Fibroblast of villous mesenchyme (primary cell): ENCODE data around the gene RASSF4. TPM values are rescaled to one million over a fixed set of nuclear protein-coding genes. Genes with fewer than 3 reads are reported as not detected.

ENCODE experiments used
- DNase-seq: peaks from one replicate; pipeline ENCODE4 v3.0.0-alpha.2; 2010; ENCODE audit warnings: low read depth
- H3K4me3 ChIP-seq: 2 replicates; pipeline ENCODE4 v1.5.1; 2011; ENCODE audit warnings: low read depth, mild to moderate bottlenecking, low read length
- CTCF ChIP-seq: IDR thresholded peaks from 2 replicates; pipeline ENCODE4 v1.5.1; 2012; ENCODE audit warnings: low read depth, mild to moderate bottlenecking, low read length; ENCODE audit not compliant: insufficient read depth
- total RNA-seq: library from RNA; depleted of rRNA; stranded (reverse); fragments of >200 nt; gene quantifications from 2 replicates; pipeline ENCODE4 v1.2.3, GENCODE V29; 2012

Gene RASSF4
- total RNA-seq, 1 donor: 6.0 TPM

GRCh38 chr10:44936314-44936975, 23.2 kb upstream of the RASSF4 start:
- no peak overlapping the region for H3K4me3 ChIP-seq
- DNase-seq: no peak
- TF ChIP-seq CTCF: no peak

GRCh38 chr10:44937196-44938005, 22.2 kb upstream of the RASSF4 start:
- H3K4me3 ChIP-seq: no peak overlapping the region
- no peak for TF ChIP-seq CTCF
- peak; percentile 64 for DNase-seq

GRCh38 chr10:44938956-44939355, 20.6 kb upstream of the RASSF4 start:
- TF ChIP-seq CTCF: no peak
- DNase-seq: no peak
- H3K4me3 ChIP-seq: no peak overlapping the region

GRCh38 chr10:44939691-44940401, 19.8 kb upstream of the RASSF4 start:
- peak; percentile 52 for DNase-seq
- no peak for TF ChIP-seq CTCF
- H3K4me3 ChIP-seq: no peak overlapping the region

- no peak for DNase-seq
- TF ChIP-seq CTCF: no peak
- no peak overlapping the region for H3K4me3 ChIP-seq
Measured at GRCh38 chr10:44944354-44944753, 15.2 kb upstream of the RASSF4 start.

GRCh38 chr10:44946205-44946604, 13.4 kb upstream of the RASSF4 start:
- DNase-seq: no peak
- no peak for TF ChIP-seq CTCF
- H3K4me3 ChIP-seq: no peak overlapping the region
